CD8-positive, alpha-beta memory T cell (primary cell): Measurements from ENCODE around the gene B3GALT4. TPM values are rescaled to one million over a fixed set of nuclear protein-coding genes. Genes with fewer than 3 reads are reported as not detected.

Source experiments
- CTCF ChIA-PET: fragments of 350-600 bp; sonication (Branson Sonifier 250); formaldehyde crosslinking; loops from one replicate; lab custom pipeline; 2021; ENCODE audit warnings: antibody characterized with exemption; lab: Charles Lee
- POLR2A ChIA-PET: fragments of 350-600 bp; sonication (Branson Sonifier 250); formaldehyde crosslinking; loops from one replicate; lab custom pipeline; 2021; ENCODE audit warnings: antibody characterized with exemption; lab: Charles Lee
- DNase-seq, 5 donors: peaks; one replicate each; pipeline versions ENCODE4 v3.0.0 to v3.0.0-alpha.2; 2020 to 2022; ENCODE audit warnings: mixed read lengths in 1 of 5
- H3K27ac ChIP-seq: one replicate; pipeline ENCODE4 v1.7.0; 2013; ENCODE audit warnings: low read depth, mild to moderate bottlenecking, low read length, moderate library complexity
- H3K27me3 ChIP-seq: 2 replicates; pipeline ENCODE4 v1.7.0; 2013; ENCODE audit warnings: low read length, mild to moderate bottlenecking; ENCODE audit not compliant: insufficient read depth, poor library complexity, severe bottlenecking
- H3K36me3 ChIP-seq: 2 replicates; pipeline ENCODE4 v1.7.0; 2013; ENCODE audit warnings: mild to moderate bottlenecking, low read length, moderate library complexity; ENCODE audit not compliant: insufficient read depth
- H3K4me1 ChIP-seq: 2 replicates; pipeline ENCODE4 v1.7.0; 2013; ENCODE audit warnings: mild to moderate bottlenecking, low read length, moderate library complexity; ENCODE audit not compliant: insufficient read depth
- H3K4me3 ChIP-seq: 2 replicates; pipeline ENCODE4 v1.7.0; 2013; ENCODE audit warnings: mild to moderate bottlenecking, low read length
- H3K9me3 ChIP-seq: 2 replicates; pipeline ENCODE4 v1.7.0; 2013; ENCODE audit warnings: mild to moderate bottlenecking, low read length
- H3K27ac Mint-ChIP-seq, 8 donors: one replicate each; pipeline ENCODE4 v1.8.0; 2020 to 2021; ENCODE audit warnings: mixed read lengths in 8 of 8, mild to moderate bottlenecking in 6 of 8, inconsistent platforms in 3 of 8, moderate library complexity in 3 of 8
- H3K27me3 Mint-ChIP-seq, 2 donors: one replicate each; pipeline ENCODE4 v1.8.0; 2020 to 2021; ENCODE audit warnings: mixed read lengths in 2 of 2, mild to moderate bottlenecking in 1 of 2, moderate library complexity in 1 of 2
- H3K36me3 Mint-ChIP-seq, 3 donors: one replicate each; pipeline ENCODE4 v1.8.0; 2020 to 2021; ENCODE audit warnings: mixed read lengths in 3 of 3, inconsistent platforms in 1 of 3, mild to moderate bottlenecking in 1 of 3
- H3K4me1 Mint-ChIP-seq, 3 donors: one replicate each; pipeline ENCODE4 v1.8.0; 2020 to 2021; ENCODE audit warnings: mixed read lengths in 3 of 3, inconsistent platforms in 1 of 3, mild to moderate bottlenecking in 1 of 3
- H3K4me3 Mint-ChIP-seq, 7 donors: one replicate each; pipeline ENCODE4 v1.8.0; 2020 to 2021; ENCODE audit warnings: mixed read lengths in 7 of 7, mild to moderate bottlenecking in 6 of 7, moderate library complexity in 4 of 7, inconsistent platforms in 2 of 7
- H3K9me3 Mint-ChIP-seq, 5 donors: one replicate each; pipeline ENCODE4 v1.8.0; 2020 to 2022; ENCODE audit warnings: mixed read lengths in 5 of 5, mild to moderate bottlenecking in 3 of 5, moderate library complexity in 2 of 5, inconsistent platforms in 1 of 5
- polyA plus RNA-seq: library from polyadenylated mRNA; unstranded; fragments of 300-500 nt; fragmentation: Illumina TruSeq; gene quantifications from one replicate; pipeline ENCODE4 v1.2.3, GENCODE V29; 2021
- total RNA-seq, 2 experiments: library from RNA; stranded (reverse); gene quantifications; one replicate each; pipeline ENCODE4 v1.2.3, GENCODE V29; 2021

The B3GALT4 gene
- total and polyA plus RNA-seq, 3 experiments from 2014 or later: 6.1 to 35.3 (median 7.0) TPM

DNA sequence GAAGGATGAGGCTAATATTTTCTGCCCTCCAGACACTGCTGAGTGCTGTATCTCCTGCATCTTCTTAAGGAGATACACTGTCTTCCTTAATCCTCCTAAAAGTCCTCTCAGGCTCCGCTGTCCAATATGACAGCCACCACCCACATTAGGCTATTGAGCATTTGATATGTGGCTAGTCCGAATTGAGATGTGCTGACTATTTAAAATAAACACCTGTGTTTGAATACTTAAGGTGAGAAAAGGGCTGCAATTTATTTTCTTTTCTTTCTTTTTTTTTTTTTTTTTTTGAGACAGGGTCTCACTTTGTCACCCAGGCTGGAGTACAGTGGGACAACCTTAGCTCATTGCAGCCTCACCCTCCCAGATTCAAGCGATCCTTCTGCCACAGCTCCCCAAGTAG lies 25.0 kb downstream of the B3GALT4 start:
- Histone ChIP-seq H3K27ac (no peak overlapping the region), H3K4me1 (peaks cover 31% of the 10 kb centered on the region), H3K36me3 (peaks cover 33% of the 10 kb centered on the region), H3K27me3 (no peaks in the 10 kb centered on the region), H3K4me3 (no peak overlapping the region), H3K9me3 (no peaks in the 10 kb centered on the region)
- DNase-seq: no peak
- Mint-ChIP-seq H3K4me3 (peak overlapping the region in 3 of 7 donors; percentile 14 to 99 (median 70)), H3K4me1 (peaks cover 40 to 57% (median 40%) of the 10 kb centered on the region in 3 donors), H3K27ac (peak overlapping the region in 3 of 8 donors; percentile 72 to 96 (median 82)), H3K27me3 (peaks cover 0 to 5% of the 10 kb centered on the region in 2 donors), H3K36me3 (peaks cover 0 to 67% (median 8%) of the 10 kb centered on the region in 3 donors), H3K9me3 (no peaks in the 10 kb centered on the region)
- CTCF ChIA-PET: interaction anchor here (0.9 to 3.9 kb wide), 4 partner anchors 11 to 43 kb away, joined by 3 to 35 read pairs (median 6); partner anchors contain the start of genes B3GALT4, PFDN6 and WDR46
- POLR2A ChIA-PET: interaction anchor here (1.3 kb wide), 1 partner anchor 10 kb away, joined by 23 read pairs; no protein-coding TSS in a partner anchor

DNA sequence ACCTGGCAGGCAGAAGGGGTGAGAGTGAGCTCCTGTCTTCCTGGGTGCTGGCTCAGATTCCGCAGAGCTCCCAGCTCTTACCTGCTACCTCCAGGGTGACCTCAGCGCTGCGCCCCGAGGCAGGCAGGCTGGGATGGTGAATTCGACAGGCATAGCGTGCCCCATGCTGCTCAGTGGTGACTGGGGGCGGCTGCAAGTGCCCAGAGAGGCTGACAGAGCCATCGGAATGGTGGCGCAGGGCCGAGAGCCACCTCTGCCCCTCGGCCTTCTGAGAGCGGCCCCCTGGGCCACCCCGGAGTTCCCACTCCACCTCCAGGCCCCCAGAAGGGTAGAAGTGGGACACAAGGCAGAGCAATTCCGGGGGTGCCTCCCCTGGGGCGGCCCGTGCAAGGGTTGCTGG lies 27.3 kb downstream of the B3GALT4 start:
- no peaks in the 10 kb centered on the region for H3K9me3 ChIP-seq
- CTCF ChIA-PET: interaction anchor here (1.8 kb wide), 1 partner anchor 14 kb away, joined by 5 read pairs; the partner anchor contains the start of gene ZBTB22
- DNase-seq: no peak
- POLR2A ChIA-PET: no interaction called here
- H3K4me3 ChIP-seq: no peak overlapping the region
- Mint-ChIP-seq H3K36me3 (peaks cover 4 to 76% (median 16%) of the 10 kb centered on the region in 3 donors), H3K4me1 (peaks cover 41 to 59% (median 49%) of the 10 kb centered on the region in 3 donors), H3K4me3 (no peak overlapping the region), H3K27ac (peak overlapping the region in 2 of 8 donors; percentile 19 to 50), H3K27me3 (peaks cover 0 to 4% of the 10 kb centered on the region in 2 donors), H3K9me3 (no peaks in the 10 kb centered on the region)
- peaks cover 35% of the 10 kb centered on the region for H3K36me3 ChIP-seq
- no peaks in the 10 kb centered on the region for H3K27me3 ChIP-seq
- H3K4me1 ChIP-seq: peaks cover 26% of the 10 kb centered on the region
- H3K27ac ChIP-seq: no peak overlapping the region

DNA sequence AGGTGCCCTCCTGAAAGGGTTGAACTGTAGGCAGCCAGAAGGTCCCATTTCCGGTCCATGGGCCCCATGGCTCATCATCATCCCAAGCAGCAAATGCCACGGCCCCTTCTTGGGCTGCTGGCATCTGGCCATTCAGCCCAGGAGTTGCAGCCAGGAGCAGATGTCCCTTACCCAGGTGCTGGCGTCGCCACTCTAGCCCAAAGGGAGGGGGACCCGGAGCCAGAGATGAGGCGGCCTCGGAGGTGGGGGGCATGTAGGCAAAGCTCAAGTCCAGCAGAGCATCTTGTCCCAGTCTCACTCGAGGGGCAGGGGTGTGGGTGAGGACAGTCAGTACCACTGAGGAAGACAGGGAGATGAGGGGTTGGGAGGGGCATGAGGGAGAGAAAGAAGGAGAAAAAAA lies 28.1 kb downstream of the B3GALT4 start:
- no peak overlapping the region for H3K4me3 ChIP-seq
- Mint-ChIP-seq H3K4me1 (peaks cover 33 to 53% (median 41%) of the 10 kb centered on the region in 3 donors), H3K27me3 (peaks cover 0 to under 1% of the 10 kb centered on the region in 2 donors), H3K4me3 (no peak overlapping the region), H3K36me3 (peaks cover 4 to 73% (median 15%) of the 10 kb centered on the region in 3 donors), H3K27ac (peak overlapping the region in 7 of 8 donors; percentile 33 to 76 (median 63)), H3K9me3 (no peaks in the 10 kb centered on the region)
- peaks cover 20% of the 10 kb centered on the region for H3K4me1 ChIP-seq
- H3K27ac ChIP-seq: no peak overlapping the region
- ChIA-PET CTCF (no interaction called here), POLR2A (no interaction called here)
- H3K36me3 ChIP-seq: peaks cover 35% of the 10 kb centered on the region
- H3K27me3 ChIP-seq: no peaks in the 10 kb centered on the region
- no peaks in the 10 kb centered on the region for H3K9me3 ChIP-seq
- no peak for DNase-seq

DNA sequence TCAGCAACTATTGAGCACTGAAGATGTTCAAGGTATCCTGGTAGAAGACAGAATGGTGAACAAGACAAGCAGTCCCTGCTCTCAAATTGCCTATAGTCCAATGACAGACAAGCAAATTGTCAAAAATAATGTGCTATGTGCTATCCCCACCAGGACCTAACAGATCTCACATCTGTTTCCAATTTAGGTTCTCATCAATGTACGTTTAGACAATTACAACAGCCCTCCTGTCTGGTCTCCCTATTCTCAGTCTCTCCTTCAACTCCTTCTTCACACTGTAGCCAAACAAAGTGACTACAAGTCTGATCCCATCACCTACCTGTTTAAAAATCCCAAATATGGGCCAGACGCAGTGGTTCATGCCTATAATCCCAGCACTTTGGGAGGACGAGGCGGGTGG lies 29.4 kb downstream of the B3GALT4 start:
- Mint-ChIP-seq H3K4me1 (peaks cover 34 to 54% (median 41%) of the 10 kb centered on the region in 3 donors), H3K27ac (peak overlapping the region in 7 of 8 donors; percentile 43 to 82 (median 65)), H3K4me3 (peak overlapping the region in 2 of 7 donors; percentile 38 to 52), H3K36me3 (peaks cover 4 to 75% (median 16%) of the 10 kb centered on the region in 3 donors), H3K27me3 (no peaks in the 10 kb centered on the region), H3K9me3 (no peaks in the 10 kb centered on the region)
- H3K4me1 ChIP-seq: peaks cover 20% of the 10 kb centered on the region
- H3K27me3 ChIP-seq: no peaks in the 10 kb centered on the region
- no peak overlapping the region for H3K27ac ChIP-seq
- H3K36me3 ChIP-seq: peaks cover 35% of the 10 kb centered on the region
- H3K9me3 ChIP-seq: no peaks in the 10 kb centered on the region
- no peak overlapping the region for H3K4me3 ChIP-seq
- POLR2A ChIA-PET: interaction anchor here (0.7 kb wide), 1 partner anchor 103 kb away, joined by 4 read pairs; no protein-coding TSS in a partner anchor
- DNase-seq: no peak
- CTCF ChIA-PET: no interaction called here

DNA sequence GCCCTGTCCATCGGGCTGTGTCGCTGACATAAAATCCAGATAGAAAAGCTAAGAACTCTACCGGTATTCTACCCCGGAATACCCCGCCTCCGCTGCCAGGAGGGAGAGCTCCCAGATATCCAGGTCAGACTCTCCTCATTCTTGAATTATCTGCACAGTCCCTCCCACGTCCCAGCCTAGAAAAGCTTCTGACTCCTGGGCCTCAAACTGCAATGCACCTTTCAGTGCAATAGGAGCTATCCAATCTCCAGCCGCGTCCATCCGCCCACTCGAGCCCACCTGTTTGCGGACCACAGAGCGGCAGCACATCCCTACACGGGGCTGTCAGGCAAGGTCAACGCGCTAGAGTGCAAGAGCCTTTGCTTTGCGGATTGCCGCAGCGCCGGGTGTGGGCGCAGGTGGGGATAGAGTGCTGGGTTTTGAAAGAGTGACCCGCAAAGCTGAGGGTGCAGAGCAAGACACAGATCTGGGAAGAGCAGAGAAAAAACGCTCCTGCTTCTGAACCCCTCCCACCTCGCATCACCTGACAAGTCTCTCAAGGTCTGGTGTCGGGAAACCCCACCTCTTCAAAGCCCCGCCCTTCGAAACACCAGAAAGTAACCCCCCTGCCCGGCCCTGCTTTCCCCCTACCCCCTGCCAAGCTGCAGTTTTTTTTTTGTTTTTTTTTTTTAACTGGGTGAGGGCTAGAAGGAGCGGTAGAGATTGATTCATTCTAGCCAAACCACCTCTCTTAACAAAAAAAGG lies 35.6 kb downstream of the B3GALT4 start:
- Mint-ChIP-seq H3K36me3 (peaks cover 4 to 56% (median 9%) of the 10 kb centered on the region in 3 donors), H3K27ac (peak overlapping the region; percentile 95 to 100 (median 99)), H3K4me3 (peak overlapping the region; percentile 95 to 100 (median 98)), H3K4me1 (peaks cover 52 to 72% (median 60%) of the 10 kb centered on the region in 3 donors), H3K9me3 (no peaks in the 10 kb centered on the region), H3K27me3 (no peaks in the 10 kb centered on the region)
- H3K27me3 ChIP-seq: no peaks in the 10 kb centered on the region
- peak; percentile 76 to 91 (median 81) for DNase-seq
- H3K9me3 ChIP-seq: no peaks in the 10 kb centered on the region
- peak overlapping the region; percentile 98 for H3K27ac ChIP-seq
- ChIA-PET CTCF (interaction anchor here (0.8 to 2.8 kb wide), 11 partner anchors 10 to 78 kb away, joined by 3 to 23 read pairs (median 6); partner anchors contain the start of genes B3GALT4, PFDN6, RGL2 and WDR46), POLR2A (interaction anchor here (0.5 to 2.5 kb wide), 8 partner anchors 11 to 309 kb away, joined by 3 to 35 read pairs (median 4); partner anchors contain the start of genes B3GALT4, ITPR3, PFDN6 and RGL2)
- H3K4me1 ChIP-seq: peaks cover 37% of the 10 kb centered on the region
- H3K36me3 ChIP-seq: peaks cover 14% of the 10 kb centered on the region
- H3K4me3 ChIP-seq: peak overlapping the region; percentile 87

DNA sequence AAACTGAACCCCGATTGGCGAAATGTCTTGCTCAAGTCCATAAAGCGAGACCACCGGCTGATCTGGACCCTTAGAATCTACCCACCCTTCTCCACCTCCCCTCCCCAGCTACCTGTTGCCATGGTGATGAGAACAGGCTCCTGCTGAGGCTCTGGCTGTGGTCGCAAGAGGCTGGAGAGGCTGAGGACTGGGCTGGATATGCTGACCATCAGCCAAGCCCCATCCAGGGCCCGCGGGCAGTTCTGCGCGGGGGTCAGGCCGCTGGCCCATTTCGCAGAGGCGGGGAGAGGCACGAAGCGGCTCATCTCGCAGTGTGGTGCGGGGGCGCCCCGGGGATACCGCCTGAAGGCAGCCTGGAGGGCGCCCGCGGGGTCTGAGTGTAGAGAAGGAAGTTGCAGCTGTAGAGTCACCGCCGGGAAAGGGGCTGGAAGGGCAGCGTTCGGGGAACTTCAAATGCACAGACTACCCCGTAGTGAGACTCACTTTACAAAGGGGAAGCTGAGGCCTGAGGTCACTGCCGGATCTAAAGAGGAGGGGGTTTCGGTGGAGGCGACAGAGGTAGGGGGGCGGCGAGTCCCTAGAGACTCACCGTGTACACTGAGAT lies 36.3 kb downstream of the B3GALT4 start:
- POLR2A ChIA-PET: interaction anchor here (0.7 to 2.5 kb wide), 7 partner anchors 14 to 308 kb away, joined by 3 to 35 read pairs (median 4); partner anchors contain the start of genes B3GALT4, ITPR3, PFDN6 and RGL2
- CTCF ChIA-PET: interaction anchor here (0.8 to 2.8 kb wide), 9 partner anchors 11 to 77 kb away, joined by 3 to 23 read pairs (median 8); partner anchors contain the start of genes B3GALT4, PFDN6, RGL2 and WDR46
- peak in 2 of 5 donors; percentile 51 to 63 for DNase-seq
- Histone ChIP-seq H3K9me3 (no peaks in the 10 kb centered on the region), H3K36me3 (peaks cover 14% of the 10 kb centered on the region), H3K27me3 (no peaks in the 10 kb centered on the region), H3K27ac (peak overlapping the region; percentile 98), H3K4me3 (peak overlapping the region; percentile 87), H3K4me1 (peaks cover 39% of the 10 kb centered on the region)
- Mint-ChIP-seq H3K36me3 (peaks cover 4 to 57% (median 9%) of the 10 kb centered on the region in 3 donors), H3K4me3 (peak overlapping the region; percentile 95 to 100 (median 98)), H3K9me3 (no peaks in the 10 kb centered on the region), H3K27ac (peak overlapping the region; percentile 95 to 100 (median 99)), H3K4me1 (peaks cover 54 to 73% (median 60%) of the 10 kb centered on the region in 3 donors), H3K27me3 (peaks cover 0 to 3% of the 10 kb centered on the region in 2 donors)

DNA sequence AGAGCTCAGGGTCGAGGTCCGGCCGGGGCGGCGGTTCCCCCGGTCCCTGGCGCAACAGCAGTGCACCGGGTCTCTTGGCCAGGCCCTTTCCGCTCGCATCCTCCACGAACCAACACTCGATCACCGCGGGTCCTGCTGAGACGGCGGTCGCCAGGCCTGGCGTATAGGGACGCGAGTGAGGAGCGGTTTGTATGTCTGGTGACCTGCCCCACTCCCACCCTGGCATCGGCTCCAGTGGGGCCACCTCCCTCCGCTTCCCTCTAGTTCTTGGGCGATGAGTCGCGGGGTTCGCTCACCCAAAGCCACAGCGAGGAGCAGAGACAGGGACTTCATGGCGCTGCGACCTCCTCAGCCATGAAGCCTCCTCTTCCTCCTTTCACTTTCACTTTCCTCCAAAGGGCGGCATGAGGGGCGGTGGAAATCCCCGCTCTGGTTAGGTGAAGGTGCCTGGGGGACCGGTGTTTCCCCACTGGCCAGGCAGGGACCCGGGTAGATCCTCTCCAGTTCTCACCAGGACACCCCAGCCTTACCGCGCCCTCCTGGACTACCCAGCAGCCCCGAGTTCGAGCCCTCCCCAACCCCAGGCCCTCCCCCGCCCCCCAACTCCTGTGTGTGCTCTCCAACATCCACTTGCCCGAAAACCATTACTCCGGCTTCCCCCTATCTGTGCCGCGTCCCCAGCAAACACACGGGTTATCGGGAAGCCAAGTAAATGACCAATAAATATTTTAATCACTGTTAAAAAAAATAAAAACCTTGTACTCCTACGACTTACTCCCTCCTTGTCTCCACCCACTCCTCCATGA lies 37.0 kb downstream of the B3GALT4 start, which contains the start of gene TAPBP:
Gene TAPBP, minus strand, starts transcription at position 370 of the 806 bp plus-strand sequence. Its CDS starts 37 bp downstream, at position 333.
- peak within 1 kb of the TSS; percentile 95 to 100 (median 98) for H3K4me3 Mint-ChIP-seq
- peak; percentile 78 to 94 (median 87) for DNase-seq
- H3K36me3 Mint-ChIP-seq: peaks cover 5 to 57% (median 6%) of the 10 kb centered on the region in 3 donors
- H3K4me1 ChIP-seq: peaks cover 46% of the 10 kb centered on the region
- H3K27me3 Mint-ChIP-seq: peaks cover 0 to 3% of the 10 kb centered on the region in 2 donors
- peaks cover 16% of the 10 kb centered on the region for H3K36me3 ChIP-seq
- H3K27ac ChIP-seq: peak within 1 kb of the TSS; percentile 98
- ChIA-PET CTCF (interaction anchor here (1.3 to 2.8 kb wide), 4 partner anchors 12 to 37 kb away, joined by 3 to 23 read pairs (median 8); partner anchors contain the start of genes B3GALT4, PFDN6 and WDR46), POLR2A (interaction anchor here (0.7 to 2.5 kb wide), 4 partner anchors 15 to 42 kb away, joined by 3 to 35 read pairs (median 14); partner anchors contain the start of genes B3GALT4, RGL2 and RPS18)
- H3K27me3 ChIP-seq: no peaks in the 10 kb centered on the region
- peak within 1 kb of the TSS; percentile 95 to 100 (median 99) for H3K27ac Mint-ChIP-seq
- H3K9me3 ChIP-seq: no peaks in the 10 kb centered on the region
- peak within 1 kb of the TSS; percentile 87 for H3K4me3 ChIP-seq
- H3K9me3 Mint-ChIP-seq: no peaks in the 10 kb centered on the region
- peaks cover 54 to 73% (median 60%) of the 10 kb centered on the region in 3 donors for H3K4me1 Mint-ChIP-seq
